Placental epithelial cell (primary cell): Measurements from ENCODE around the gene WDR47. TPM values are rescaled to one million over a fixed set of nuclear protein-coding genes. Genes with fewer than 3 reads are reported as not detected.

Source experiments
- small RNA-seq: library from RNA; depleted of rRNA; stranded (forward); fragments of <200 nt; gene quantifications from one replicate; pipeline ENCODE3, GENCODE V24; 2012
- total RNA-seq: library from RNA; depleted of rRNA; stranded (reverse); fragments of >200 nt; gene quantifications from 2 replicates; pipeline ENCODE4 v1.2.3, GENCODE V29; 2012

WDR47 gene
- 9.0 and 11.7 TPM in 2 replicates for total RNA-seq

GRCh38 chr1:109041621-109042468 lies at the start of gene WDR47:
Gene WDR47, minus strand, starts transcription at chr1:109042102. Its CDS starts 18,590 bp downstream, at chr1:109023512.

GRCh38 chr1:109090196-109091077 lies 48.5 kb upstream of the WDR47 start, which contains the start of gene TMEM167B:
Gene TMEM167B, plus strand, starts transcription at chr1:109090764. Its CDS starts 109 bp downstream, at chr1:109090873.

GRCh38 chr1:109075531-109076490 lies 33.9 kb upstream of the WDR47 start, which contains the start of gene TAF13:
Gene TAF13, minus strand, starts transcription at chr1:109076003. Its CDS starts 56 bp downstream, at chr1:109075947.

DNA sequence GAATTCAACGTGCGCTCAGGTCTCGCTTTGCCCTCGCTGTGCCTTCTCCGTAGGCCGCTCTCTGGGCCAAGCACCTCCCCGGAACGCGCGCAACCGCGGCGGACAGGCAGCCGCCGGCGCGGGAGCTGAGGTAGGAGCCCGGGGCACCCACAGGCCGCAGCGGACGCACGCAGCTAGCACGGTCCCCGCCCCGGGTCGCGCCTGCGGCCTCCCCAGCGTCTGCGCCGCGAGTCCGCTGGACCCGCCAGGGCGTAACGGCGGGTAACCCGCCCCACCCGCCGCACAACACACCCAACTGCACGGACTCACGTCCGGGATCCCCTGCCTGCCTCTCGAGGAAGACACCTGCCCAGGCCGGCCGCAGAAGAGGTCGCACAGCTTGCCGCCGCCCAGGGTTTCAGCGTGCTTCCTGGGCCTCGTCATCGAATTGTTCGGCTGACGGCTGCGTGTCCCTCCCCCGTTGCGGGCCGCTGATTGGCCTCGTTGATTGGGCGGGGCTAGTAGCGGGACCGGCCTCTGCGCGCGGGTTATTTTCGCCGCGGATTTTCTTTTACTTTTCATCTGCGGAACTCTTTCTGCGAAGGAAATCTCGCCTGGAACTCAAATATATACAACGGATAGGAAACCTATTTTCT lies 78.7 kb downstream of the WDR47 start, which contains the start of gene CLCC1:
Gene CLCC1 (minus strand): TSS at position 433 of the 635 bp plus-strand sequence. CDS start 13,047 bp downstream, outside the sequence.

Small RNA genes lying within 50 kb of the gene (small RNA-seq; reads per million reads assigned to genes)
- not detected for gene BX679664.1
- gene BX679664.2: not detected

Other genes with a start within 250 kb of the WDR47 start
- 3.5 and 5.1 TPM in 2 replicates for gene AKNAD1, start 185.0 kb downstream of the WDR47 start, total RNA-seq
- 90.3 and 113 TPM in 2 replicates for gene GPSM2, start 165.1 kb downstream of the WDR47 start, total RNA-seq
- 11.1 and 14.5 TPM in 2 replicates for gene CLCC1, start 78.6 kb downstream of the WDR47 start, total RNA-seq
- 39.7 and 64.1 TPM in 2 replicates for gene TAF13, start 33.9 kb upstream of the WDR47 start, total RNA-seq
- 21.3 and 37.3 TPM in 2 replicates for gene TMEM167B, start 48.7 kb upstream of the WDR47 start, total RNA-seq
- 0.39 and 0.98 TPM in 2 replicates for gene ELAPOR1, start 72.0 kb upstream of the WDR47 start, total RNA-seq
- gene SARS1, start 171.8 kb upstream of the WDR47 start, total RNA-seq: 169 and 215 TPM in 2 replicates
- 3.1 and 8.6 TPM in 2 replicates for gene CELSR2, start 207.4 kb upstream of the WDR47 start, total RNA-seq
- gene PSRC1, start 241.0 kb upstream of the WDR47 start, total RNA-seq: 5.0 and 10.2 TPM in 2 replicates